T-helper 1 cell (primary cell): ENCODE results near the gene BRCA1.
"Not testable (repeated sequence)": the region's sequence is repeated elsewhere in the genome, so short reads cannot be mapped to it uniquely, and the experiment has no call there.

Experiments used
- DNase-seq, 5 donors: peaks; one replicate each; pipeline ENCODE4 v3.0.0-alpha.2; 2012 to 2020

BRCA1 gene

GRCh38 chr17:43068570-43069367 lies 56.4 kb downstream of the BRCA1 start:
- no peak for DNase-seq

GRCh38 chr17:43062984-43063638 lies 62.1 kb downstream of the BRCA1 start:
- DNase-seq = no peak

- no peak for DNase-seq
These were observed 69.1 kb downstream of the BRCA1 start for GRCh38 chr17:43056051-43056450.

- DNase-seq = not testable (repeated sequence)
These were observed 72.2 kb downstream of the BRCA1 start for GRCh38 chr17:43053008-43053407.

DNA sequence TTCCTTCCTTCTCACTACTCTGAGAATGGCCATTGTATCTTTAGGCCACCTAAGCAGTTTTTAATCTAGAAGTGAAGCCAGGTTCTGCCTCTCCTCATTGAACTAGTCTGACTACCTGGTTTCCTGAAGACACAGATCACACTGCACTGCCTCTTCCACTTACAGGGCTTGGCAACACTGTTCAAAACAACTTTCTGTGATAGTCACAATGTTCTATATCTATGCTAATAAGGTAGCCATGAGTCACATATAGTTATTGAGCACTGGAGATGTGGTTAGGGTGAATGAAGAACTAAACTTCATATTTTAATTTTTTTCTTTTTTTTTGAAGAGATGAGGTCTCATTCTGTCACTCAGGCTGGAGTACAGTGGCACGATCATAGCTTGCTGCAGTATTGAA lies 73.2 kb downstream of the BRCA1 start:
- DNase-seq = no peak

- no peak for DNase-seq
These were observed 81.1 kb downstream of the BRCA1 start for GRCh38 chr17:43044024-43044423.

GRCh38 chr17:43043307-43043706 lies 81.9 kb downstream of the BRCA1 start:
- DNase-seq = no peak

- no peak for DNase-seq
These were observed 83.0 kb downstream of the BRCA1 start for GRCh38 chr17:43042025-43042628.

GRCh38 chr17:43040655-43041054 lies 84.5 kb downstream of the BRCA1 start:
- DNase-seq = no peak

DNA sequence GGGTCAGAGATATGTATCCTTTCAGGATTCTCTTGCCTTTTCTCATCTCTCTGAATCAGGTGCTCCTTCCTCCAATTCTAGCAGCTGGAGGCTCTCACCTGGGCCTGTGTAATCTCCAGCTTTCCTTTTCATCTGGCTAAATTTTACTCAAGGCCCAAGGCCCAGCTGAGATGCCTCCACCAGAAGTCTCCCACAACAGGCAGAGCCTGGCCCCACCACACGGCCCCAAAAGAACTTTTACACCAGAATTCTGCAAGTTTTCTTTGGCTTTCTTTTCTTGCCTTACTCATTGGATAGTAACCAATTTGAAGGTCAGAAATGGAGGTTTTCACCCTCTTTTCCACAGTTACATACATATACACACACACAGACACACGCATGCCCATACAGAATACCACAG lies 85.5 kb downstream of the BRCA1 start:
- DNase-seq = no peak

DNA sequence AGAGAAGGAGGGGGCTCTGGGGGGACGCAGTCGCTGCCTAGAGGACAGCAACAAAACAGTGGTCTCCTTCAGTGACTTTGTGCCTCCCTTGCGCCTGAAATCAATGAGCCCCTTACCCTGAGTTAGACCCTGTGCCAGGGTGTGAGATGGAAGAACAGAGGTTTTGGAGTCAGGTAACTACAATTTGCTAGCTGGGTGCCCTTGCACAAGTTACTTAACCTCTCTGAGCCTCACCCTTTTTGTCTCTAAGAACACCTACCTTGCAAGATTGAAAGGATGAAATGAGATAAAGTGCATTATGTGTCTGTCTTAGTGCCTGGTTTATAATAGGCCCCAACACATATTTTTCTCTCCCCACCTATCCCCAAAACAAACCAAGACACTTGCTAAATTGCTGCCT lies 90.3 kb downstream of the BRCA1 start:
- DNase-seq = no peak

DNA sequence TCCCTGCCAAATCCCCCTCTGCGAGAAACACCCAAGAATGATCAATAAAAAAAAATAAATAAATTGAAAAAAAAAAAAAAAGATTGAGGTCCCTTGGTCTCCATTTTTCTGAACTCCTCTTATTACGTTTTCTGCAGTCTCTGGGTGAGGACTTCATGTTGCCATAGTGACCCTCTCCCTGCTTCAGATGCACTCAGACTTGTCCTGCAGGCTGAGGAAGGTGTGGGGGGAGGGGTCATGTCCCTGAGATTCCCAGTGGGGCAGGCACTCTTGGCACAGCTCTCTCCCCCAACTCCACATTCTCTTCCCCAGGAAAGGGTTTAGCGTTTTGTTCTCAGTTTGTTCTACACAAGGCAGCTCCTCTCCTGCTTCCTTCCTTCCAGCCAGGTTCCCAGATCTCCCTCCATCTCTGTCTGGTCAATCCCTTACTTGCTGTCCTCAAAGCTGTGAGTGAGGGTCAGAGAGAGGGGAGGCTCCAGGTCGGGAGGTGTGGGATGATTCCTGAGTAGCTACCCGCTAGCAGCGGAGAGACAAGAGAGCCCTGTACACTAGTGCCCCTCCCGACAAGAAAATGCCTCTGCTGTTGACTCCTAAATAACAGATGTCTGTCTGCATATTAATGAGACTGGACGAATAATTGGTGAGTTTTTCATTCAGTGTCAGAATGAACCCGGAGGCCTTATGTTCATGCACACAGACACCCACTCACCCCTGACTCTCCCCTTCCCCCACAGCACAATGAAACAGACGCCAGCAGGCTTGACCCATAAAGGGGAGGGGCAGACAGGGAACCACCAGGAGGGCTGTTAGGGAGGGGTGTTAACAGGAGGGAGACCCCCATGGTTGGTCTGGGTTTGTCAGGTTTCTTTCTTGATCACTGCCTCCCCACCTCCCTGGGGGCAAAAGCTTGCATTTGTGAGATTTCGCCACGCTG lies 90.9 kb downstream of the BRCA1 start:
- DNase-seq = no peak

GRCh38 chr17:43031666-43032065 lies 93.5 kb downstream of the BRCA1 start:
- DNase-seq = no peak

- no peak for DNase-seq
These were observed 94.9 kb downstream of the BRCA1 start for GRCh38 chr17:43030137-43030767.

DNA sequence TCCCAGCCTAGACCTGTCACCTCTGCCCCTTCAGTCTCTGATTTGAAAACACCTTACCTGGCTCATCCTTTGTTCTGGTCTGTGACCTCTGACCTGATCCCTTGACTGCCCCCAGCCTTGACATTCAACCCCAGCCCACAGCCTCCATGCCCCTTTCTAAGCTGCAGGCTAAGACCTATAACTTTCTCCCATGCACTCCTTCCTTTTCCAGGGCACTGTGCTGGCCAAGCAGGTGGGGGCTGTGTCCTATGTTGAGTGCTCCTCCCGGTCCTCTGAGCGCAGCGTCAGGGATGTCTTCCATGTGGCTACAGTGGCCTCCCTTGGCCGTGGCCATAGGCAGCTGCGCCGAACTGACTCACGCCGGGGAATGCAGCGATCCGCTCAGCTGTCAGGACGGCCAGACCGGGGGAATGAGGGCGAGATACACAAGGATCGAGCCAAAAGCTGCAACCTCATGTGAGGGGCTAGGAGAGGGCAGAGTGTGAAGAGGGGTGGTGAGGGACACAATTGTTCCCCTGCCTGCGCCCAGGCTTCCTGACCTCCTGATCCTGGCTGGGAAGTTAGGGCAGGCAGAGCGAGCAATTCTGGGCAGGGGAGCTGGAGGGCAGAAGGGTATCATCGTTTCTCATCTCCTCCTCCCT lies 96.8 kb downstream of the BRCA1 start:
- no peak for DNase-seq

- no peak for DNase-seq
These were observed 97.8 kb downstream of the BRCA1 start for GRCh38 chr17:43027091-43028032.

DNA sequence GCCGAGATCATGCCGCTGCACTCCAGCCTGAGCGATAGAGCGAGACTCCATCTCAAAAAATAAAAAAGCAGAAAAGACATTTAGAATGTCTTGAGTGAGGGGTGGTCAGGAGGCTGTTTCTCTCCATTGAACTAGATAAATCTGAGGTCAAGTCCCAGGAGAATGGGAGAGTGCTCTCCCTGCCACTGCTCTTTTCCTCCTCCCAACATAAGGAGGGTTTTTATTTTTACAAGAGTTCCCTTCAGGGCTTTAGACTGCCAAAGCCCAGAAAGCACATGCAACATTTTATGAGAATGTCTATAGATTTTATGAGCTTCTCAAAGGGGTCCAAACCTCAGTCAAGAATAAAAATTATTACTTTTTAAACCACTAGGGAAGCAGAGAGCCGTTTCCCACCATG lies 98.6 kb downstream of the BRCA1 start:
- DNase-seq = no peak

GRCh38 chr17:43025766-43026537 lies 99.2 kb downstream of the BRCA1 start:
- DNase-seq = no peak

DNA sequence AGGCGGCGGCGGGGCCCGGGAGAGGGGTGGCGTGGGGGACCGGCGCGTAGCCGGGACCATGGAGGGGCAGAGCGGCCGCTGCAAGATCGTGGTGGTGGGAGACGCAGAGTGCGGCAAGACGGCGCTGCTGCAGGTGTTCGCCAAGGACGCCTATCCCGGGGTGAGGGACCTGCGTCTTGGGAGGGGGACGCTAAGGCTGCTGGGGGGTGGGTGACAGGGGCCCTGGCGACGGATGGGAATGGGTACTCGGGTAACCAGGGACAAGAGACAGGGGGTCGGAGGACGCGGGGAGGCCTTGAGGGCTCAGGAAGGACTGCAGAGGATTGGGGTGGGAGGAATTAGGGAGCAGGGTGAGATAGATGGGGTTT lies 99.9 kb downstream of the BRCA1 start:
- no peak for DNase-seq
